ENCODE results near the gene TMPRSS6.

Gene TMPRSS6

GRCh38 chr22:37117092-37117491 lies 7.6 kb upstream of the TMPRSS6 start:
- DNase-seq (ENCODE audit: low read depth), result no peak

DNA sequence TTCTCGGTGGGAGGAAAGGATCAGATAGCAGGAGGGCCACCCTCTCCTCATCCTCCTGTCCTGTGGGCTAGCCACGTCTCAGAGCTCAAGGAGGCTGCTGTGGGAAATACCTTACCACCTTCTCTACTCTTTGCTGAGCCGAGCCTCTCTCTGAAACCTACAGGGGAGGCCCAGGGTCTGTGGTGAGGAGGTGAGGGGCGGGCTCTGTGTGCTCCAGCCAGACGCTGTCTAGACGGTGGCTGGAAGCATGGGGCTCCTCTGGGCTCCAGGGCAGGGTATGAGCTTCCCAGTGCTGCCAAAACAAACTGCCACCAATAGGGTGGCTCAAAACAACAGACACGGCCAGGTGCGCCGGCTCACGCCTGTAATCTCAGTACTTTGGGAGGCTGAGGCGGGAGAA lies 5.5 kb upstream of the TMPRSS6 start:
- DNase-seq (ENCODE audit: low read depth), result no peak

DNA sequence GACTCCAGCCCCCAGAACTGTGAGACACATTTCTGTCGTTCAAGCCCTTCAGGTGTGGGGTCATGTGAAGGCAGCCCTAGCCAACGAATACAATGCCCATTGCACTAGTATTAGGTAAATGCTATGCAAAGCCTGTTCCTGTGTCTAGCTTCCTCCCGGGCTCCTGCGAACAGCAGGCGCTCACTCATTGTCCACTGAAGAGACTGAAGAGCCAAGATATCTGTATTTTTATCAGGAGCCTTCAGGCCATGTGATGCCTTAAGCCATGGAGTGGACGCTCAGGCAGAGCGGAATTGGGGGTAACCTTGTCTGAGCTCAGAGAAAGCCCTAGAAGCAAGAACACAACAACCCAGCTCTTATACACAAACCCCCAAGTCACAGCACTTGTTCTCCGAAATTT lies 4.2 kb upstream of the TMPRSS6 start:
- DNase-seq (ENCODE audit: low read depth), result no peak

DNA sequence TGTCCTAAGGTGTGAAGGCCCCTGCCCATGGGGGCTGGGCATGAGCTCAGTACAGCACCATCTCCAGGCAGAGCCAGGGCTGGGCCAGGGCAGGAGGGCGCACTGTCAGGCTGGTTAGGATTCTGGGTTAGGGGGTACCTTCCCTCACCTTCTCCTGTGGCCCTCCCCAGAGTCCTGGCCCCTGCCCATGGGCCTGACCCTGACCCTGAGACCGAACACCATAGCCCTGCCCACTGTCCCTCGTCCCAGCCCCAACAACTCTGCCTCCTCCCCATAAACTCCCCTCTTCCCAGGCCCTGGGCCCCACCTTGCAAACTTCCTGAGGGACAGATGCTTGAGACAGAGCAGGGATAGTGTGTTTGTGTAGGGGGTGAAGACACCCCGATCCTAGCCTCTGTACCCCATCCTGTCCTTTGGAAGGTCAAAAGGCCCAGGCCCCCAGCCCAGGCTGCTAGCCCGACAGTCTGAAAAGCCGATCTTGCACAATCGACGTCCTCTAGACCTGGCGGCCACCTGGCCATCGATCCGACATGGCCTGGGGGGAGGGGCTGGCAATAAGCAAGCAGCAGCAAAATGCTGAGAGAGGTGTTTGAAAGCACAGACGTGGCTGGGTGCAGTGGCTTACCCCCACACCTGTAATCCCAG lies 2.7 kb upstream of the TMPRSS6 start:
- no peak for DNase-seq (ENCODE audit: low read depth)

DNA sequence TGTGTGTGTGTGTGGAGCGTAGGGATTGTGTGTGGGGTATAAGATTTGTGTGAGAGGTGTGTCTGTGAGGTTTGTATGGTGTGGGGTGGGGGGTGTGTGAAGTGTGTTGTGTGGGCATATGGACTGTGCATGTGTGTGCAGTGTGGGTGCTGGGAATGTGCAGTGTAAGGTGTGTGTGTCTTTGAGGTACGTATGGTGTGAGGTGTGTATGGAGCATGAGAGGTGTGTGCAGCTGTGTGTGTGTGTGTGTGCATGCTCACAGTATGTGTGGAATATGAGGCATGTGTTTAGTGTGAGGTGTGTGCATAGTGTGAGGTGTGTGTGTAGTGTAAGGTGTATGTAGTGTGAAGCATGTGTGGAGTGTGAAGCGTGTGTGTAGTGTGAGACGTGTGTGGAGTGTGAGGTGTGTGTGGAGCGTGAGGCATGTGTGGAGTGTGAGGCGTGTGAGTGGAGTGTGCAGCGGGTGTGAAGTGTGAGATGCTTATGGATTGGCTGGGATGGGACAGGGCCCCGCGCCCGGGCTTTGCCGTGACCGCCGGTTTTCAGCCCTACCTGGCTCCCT lies 1.7 kb upstream of the TMPRSS6 start:
- no peak for DNase-seq (ENCODE audit: low read depth)

DNA sequence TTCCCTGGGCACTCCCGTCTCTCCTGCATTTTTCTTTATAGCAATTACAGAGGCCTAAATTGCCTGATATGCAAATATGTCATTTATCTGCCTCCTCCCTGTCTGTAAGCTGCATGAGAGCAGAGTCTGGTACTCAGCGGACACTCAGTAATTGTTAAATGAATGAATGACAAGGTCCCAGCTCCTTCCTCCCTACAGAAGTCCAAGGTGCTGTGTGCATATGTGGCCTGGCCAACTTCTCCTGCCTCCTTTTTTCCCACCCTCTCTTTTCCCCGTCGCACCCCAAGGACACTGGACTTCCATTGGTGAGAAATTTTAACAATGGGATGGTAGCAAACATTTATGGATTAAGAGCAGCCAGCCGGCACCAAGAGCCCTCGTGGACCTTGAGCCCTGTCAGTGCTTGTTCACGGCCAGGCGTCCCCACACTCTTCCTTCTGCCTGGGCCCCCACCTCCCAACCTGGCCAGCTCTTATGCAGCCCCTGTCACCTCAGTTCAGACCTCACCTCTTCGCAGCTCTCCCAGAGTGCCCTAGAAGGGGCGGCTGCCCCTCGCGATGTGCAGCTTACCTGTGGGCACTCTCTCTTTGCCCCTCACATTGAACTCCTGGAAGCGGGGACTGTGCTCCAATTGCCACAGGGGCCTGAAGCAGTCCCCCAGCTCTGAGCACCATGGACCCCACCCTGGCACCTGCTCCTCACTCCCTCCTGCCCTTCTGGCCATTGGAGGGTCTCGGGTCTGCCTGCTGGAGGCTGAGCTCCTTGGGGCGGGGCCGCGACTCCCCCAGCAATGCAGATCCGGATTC lies 1.5 kb downstream of the TMPRSS6 start:
- no peak for DNase-seq (ENCODE audit: low read depth)

GRCh38 chr22:37105990-37106389 lies 3.5 kb downstream of the TMPRSS6 start:
- no peak for DNase-seq (ENCODE audit: low read depth)

DNA sequence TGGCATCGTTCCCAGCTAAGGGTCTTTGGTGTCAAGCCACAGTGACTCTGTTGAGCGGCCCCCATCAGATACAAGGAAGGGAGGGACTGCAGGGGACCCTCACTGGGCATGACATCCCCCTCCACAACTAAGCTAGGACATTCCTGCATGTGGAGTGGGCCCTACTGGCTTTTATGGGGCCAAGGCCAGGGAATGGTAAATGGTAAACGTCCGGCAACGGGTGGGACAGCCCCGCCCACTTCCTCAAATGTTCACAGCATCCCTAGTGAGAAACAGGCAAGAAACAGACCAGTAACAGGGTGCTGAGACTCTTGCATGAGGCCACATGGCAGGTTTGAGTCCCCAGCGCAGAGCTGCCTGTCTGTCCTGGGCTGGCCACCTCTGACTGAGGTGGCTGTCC lies 4.4 kb downstream of the TMPRSS6 start:
- DNase-seq (ENCODE audit: low read depth), result no peak

DNA sequence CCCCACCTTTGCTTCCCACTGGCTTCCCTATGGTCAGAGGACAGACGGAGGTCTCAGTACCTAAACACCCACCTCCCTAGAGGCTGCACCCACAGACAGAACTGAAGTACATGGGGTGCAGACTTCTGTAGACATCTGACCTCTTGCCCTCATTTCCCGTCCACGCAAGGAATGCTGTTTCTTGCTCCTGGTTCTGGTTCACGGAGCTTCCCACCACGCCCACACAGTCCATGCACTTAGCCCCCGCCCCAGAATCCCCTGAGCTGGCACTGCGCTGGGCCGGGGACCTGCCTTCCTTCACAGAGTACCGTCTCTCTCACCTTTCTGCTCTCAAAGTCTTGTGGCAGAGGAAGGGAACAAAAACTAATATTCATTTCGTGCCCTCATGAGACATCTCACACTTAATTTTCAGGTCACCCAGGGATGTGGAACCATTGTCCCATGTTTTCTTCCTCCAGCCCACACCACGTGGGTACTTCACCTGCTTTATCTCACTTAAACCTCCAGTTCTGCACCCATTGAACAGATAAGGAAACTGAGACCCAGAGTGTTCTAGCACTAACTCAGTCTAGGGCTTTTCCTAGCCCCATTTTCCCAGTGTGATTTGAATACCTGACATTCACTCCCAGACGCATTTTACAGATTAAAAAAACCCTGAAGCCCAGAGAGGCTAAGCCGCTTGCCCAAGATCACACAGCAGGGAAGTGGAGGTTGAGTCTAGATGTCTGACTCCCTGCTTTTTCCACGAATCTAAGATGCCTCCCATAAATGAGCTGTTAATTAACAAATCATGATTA lies 5.7 kb downstream of the TMPRSS6 start:
- no peak for DNase-seq (ENCODE audit: low read depth)

GRCh38 chr22:37103151-37103550 lies 6.4 kb downstream of the TMPRSS6 start:
- no peak for DNase-seq (ENCODE audit: low read depth)

DNA sequence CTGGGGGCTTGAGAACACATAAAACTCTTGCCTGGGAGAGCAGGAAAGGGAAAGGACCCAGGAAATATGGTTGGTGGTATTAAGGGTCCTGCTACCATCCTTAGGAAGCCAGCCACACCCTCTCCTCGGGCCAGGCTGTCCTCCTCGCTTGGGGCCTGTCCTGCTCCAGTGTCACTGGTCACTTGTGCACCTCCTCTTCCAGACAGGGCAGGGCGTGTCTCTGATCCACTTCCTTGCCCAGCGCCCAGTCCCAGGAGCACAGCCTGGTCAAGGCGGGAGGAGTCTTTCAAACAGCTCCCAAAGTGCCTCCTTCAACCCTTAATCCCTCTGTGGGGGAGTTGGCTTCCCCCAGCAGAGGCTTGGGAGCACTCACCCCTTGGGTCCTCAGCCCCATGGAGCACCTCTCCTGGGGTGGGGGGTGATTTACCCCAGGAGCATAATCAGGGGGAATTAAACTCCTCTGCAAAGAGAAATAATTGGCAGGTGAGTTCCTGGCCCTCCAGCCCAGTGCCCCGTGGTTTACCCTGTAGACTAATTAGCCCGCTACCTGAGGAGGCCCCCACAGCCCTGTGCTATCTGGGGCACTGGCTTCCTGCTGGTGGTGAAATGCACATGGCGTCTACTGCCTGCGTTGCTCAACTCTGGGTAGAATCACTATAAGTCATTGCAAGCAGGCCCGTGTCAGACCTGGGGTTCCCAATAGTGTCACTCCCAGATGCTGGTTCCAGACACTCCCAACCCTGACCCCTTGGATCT lies 8.0 kb downstream of the TMPRSS6 start:
- DNase-seq (ENCODE audit: low read depth), result no peak

DNA sequence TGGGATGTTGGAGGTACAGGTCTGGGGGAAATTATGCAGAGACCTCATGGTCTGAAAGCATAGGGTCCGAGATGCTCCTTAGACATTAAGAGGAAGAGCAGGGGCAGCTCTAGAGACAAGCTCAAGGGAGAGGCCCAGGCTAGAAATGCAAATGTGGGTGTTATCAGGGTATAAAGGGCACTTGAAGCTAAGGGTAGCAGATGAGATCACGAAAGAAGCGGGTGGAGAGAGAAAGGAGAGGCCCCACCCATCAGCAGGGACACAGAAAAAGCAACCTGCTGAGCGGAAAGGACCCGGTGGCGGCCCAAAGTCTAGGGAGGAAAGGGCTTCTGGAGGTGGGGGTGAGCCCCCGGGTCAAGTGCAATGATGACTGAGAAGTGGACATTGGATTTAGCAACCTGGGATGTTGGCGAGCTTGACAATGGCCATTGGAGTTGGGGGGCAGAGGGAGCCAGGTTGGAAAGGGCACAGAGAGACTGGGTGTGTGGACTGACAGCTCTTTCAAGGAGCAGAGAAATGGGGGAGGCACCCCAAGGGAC lies 8.9 kb downstream of the TMPRSS6 start:
- no peak for DNase-seq (ENCODE audit: low read depth)

GRCh38 chr22:37098976-37099591 lies 10.4 kb downstream of the TMPRSS6 start:
- DNase-seq (ENCODE audit: low read depth), result no peak

DNA sequence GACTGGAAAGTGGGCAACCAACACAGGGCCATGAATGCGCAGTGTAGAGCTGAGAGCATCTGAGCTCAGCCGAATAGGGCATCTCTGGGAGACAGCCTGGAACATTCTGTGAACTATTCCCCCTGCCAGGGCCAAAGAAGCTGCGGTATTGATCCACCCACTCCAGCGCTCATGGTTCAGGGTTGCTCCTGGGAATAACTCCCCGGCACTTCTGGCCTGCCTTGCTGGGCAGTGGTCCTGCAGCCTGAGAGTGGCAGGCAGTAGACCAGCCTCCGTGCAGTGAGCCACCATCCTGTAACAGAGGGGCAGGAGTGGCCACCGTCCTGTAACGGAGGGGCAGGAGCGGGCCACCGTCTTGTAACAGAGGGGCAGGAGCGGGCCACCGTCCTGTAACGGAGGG lies 12.2 kb downstream of the TMPRSS6 start:
- DNase-seq (ENCODE audit: low read depth), result no peak

DNA sequence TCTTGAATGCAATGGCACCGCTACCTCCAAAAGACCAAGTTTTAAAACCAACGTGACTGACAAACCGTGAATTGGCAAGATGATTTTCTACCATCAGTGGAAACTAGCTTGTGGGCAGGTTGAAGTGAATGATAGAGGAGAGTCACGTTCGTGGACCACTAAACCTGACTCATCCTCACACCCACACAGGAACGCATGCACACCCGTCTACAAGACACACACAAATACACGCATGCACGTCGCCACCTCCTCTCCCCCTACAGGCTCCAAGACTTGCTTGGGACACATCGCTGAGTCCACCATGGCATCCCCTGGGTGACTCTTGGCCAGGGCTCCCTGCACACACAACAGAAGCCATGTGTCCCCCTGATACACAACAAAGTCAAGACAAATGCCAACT lies 14.4 kb downstream of the TMPRSS6 start:
- DNase-seq (ENCODE audit: low read depth), result peak; percentile 47

GRCh38 chr22:37094239-37094638 lies 15.3 kb downstream of the TMPRSS6 start:
- DNase-seq (ENCODE audit: low read depth), result no peak

DNA sequence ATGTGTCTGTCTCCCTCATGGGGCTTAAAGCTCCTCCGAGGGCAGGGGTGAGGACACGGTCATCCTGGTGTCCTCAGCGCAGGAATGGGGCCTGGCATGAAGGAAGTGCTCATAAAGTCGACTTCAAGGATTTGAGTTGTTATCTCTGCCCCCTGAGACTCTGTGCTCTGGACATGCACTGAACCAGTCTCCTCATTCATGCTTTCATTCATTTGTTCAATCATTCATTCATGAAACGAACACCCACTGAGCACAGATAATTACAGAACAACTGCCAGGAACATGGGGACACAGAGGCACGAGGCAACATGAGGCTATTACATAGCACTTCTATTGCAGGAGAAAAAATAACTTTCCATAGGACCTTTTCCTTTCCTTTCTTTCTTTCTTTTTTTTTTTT lies 16.5 kb downstream of the TMPRSS6 start:
- DNase-seq (ENCODE audit: low read depth), result no peak

GRCh38 chr22:37091994-37092393 lies 17.5 kb downstream of the TMPRSS6 start:
- DNase-seq (ENCODE audit: low read depth), result no peak

DNA sequence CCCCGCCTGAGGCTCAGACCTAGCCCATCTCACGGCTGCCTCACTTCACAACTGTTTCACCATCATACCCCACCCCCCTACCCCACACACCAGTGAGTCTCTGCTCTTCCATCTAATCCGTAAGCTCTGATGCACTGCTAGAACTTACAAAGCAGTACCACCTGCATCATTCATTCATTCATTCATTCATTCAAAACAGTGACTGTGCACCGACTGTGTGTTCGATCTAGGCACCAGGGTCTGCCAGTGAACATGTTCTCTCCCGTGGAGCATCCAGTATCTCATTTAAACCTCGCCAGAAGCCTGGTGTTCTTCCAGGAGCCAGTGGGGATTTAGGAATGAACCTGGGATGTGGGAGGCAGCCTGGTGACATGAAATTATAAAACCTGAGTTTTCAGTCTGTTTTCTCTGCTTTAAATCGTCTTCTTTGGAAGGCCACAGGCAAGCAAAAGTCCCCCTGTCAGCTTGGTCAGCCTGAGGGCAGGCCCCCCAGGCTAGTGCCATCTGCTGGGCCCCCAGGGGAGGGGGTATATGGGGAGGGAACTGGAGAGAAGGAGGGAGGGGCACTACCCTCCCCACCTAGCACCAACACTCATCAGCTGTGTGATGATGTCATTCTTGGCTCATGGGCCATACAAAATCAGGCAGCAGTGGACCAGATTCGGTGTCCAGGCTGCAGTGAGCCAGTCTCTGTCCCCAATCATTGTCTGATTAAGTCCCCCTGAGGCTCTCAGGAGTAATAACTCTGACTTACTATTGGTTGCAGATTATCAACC lies 18.4 kb downstream of the TMPRSS6 start:
- DNase-seq (ENCODE audit: low read depth), result no peak

DNA sequence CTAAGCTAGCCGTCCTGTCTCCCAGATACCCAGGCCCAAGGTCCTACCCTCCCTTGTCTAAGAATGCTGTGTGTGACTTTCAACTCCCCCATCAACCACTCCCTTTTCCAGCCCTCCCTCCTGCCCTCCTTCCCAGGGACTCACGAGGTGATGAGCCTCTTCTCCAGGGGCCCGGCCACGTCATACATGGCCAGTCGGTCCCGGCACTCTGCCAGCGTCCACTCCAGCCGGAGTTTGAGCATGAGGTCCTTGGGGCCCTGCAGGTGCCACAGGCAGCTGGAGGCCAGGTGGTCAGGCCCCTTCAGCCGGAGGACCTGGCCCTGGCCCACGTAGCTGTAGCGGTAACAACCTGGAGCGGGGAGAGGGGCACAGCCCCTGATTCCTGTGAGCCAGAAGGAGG lies 20.1 kb downstream of the TMPRSS6 start:
- no peak for DNase-seq (ENCODE audit: low read depth)
